Activated CD8-positive, alpha-beta T cell treated with anti-CD3 and anti-CD28 coated beads for 36 hours (primary cell): ENCODE data around the gene SLC38A2. TPM values are rescaled to one million over a fixed set of nuclear protein-coding genes. Genes with fewer than 3 reads are reported as not detected.

Source experiments
- ATAC-seq: fragments of 200-7000 bp; cut with Tn5 transposase; one replicate; pipeline ENCODE4 v1.10.0; 2021; ENCODE audit warnings: mild to moderate bottlenecking, moderate library complexity
- CTCF ChIA-PET: fragments of 350-600 bp; sonication (Branson Sonifier 250); formaldehyde crosslinking; loops from one replicate; lab custom pipeline; 2021; ENCODE audit warnings: antibody characterized with exemption; lab: Charles Lee
- POLR2A ChIA-PET: fragments of 350-600 bp; sonication (Branson Sonifier 250); formaldehyde crosslinking; loops from one replicate; lab custom pipeline; 2021; ENCODE audit warnings: antibody characterized with exemption; lab: Charles Lee
- DNase-seq: peaks from one replicate; pipeline ENCODE4 v3.0.0-alpha.2; 2020
- H3K27ac Mint-ChIP-seq: one replicate; pipeline ENCODE4 v1.8.0; 2021; ENCODE audit warnings: mild to moderate bottlenecking, mixed read lengths
- H3K27me3 Mint-ChIP-seq: one replicate; pipeline ENCODE4 v1.8.0; 2021; ENCODE audit warnings: mixed read lengths
- H3K36me3 Mint-ChIP-seq: one replicate; pipeline ENCODE4 v1.8.0; 2021; ENCODE audit warnings: low read depth, mixed read lengths
- H3K4me1 Mint-ChIP-seq: one replicate; pipeline ENCODE4 v1.8.0; 2021; ENCODE audit warnings: low read depth, mixed read lengths
- H3K4me3 Mint-ChIP-seq: one replicate; pipeline ENCODE4 v1.8.0; 2021; ENCODE audit warnings: mild to moderate bottlenecking, moderate library complexity, mixed read lengths
- H3K9me3 Mint-ChIP-seq: one replicate; pipeline ENCODE4 v1.8.0; 2021; ENCODE audit warnings: mixed read lengths
- CTCF ChIP-seq: fragments of 200-600 bp; IDR thresholded peaks from one replicate; pipeline ENCODE4 v1.8.0; 2022; ENCODE audit warnings: antibody characterized with exemption, mild to moderate bottlenecking
- intact Hi-C: fragments of 100-400 bp; cut with micrococcal nuclease; formaldehyde crosslinking; loops from one replicate; pipeline ENCODE4 v1.10.0; 2022
- total RNA-seq, 2 experiments: library from RNA; stranded (reverse); gene quantifications; one replicate each; pipeline ENCODE4 v1.2.3, GENCODE V29; 2021

Gene SLC38A2
- total RNA-seq, 2 experiments from 2014 or later: 216 to 219 TPM

DNA sequence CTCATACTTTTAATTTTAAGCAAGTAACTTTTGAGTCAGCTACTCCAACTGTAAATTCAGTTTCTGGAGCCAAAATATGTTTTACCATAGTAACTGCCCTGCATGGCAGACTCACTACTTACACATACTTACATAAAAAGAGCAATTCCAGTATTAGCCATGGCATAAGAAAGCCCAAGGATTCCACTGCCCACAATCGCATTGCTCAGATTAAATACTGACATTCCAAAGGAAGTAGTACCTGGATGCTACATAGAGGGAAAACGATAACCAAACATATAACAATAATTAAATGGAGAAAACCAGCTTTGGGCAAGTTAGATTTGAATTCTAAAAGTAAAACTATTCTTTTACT lies 2.2 kb downstream of the SLC38A2 start:
- H3K4me3 Mint-ChIP-seq: peak overlapping the region; percentile 96
- no peak for ATAC-seq
- ChIA-PET CTCF (interaction anchor here (1.3 kb wide), 1 partner anchor 18 kb away, joined by 3 read pairs; no protein-coding TSS in a partner anchor), POLR2A (interaction anchor here (0.8 to 8.2 kb wide), 11 partner anchors 8 to 245 kb away, joined by 3 to 98 read pairs (median 13); partner anchors contain the start of gene SLC38A1)
- peaks cover 65% of the 10 kb centered on the region for H3K4me1 Mint-ChIP-seq
- no peak for TF ChIP-seq CTCF
- peaks cover 67% of the 10 kb centered on the region for H3K36me3 Mint-ChIP-seq
- intact Hi-C loops: loop anchor here (5.0 to 10.0 kb wide), 6 partner anchors 87 to 376 kb away; partner anchors contain the start of genes SCAF11 and SLC38A1
- H3K9me3 Mint-ChIP-seq: no peaks in the 10 kb centered on the region
- peaks cover 4% of the 10 kb centered on the region for H3K27me3 Mint-ChIP-seq
- DNase-seq: no peak
- H3K27ac Mint-ChIP-seq: peak overlapping the region; percentile 99

GRCh38 chr12:46369474-46370379 lies 2.8 kb downstream of the SLC38A2 start:
- no peaks in the 10 kb centered on the region for H3K9me3 Mint-ChIP-seq
- peaks cover 70% of the 10 kb centered on the region for H3K4me1 Mint-ChIP-seq
- intact Hi-C loops: loop anchor here (5.0 to 10.0 kb wide), 6 partner anchors 88 to 375 kb away; partner anchors contain the start of genes SCAF11 and SLC38A1
- no peak for TF ChIP-seq CTCF
- ATAC-seq (no peak), DNase-seq (no peak)
- ChIA-PET CTCF (interaction anchor here (1.3 kb wide), 1 partner anchor 18 kb away, joined by 3 read pairs; no protein-coding TSS in a partner anchor), POLR2A (interaction anchor here (0.8 to 8.2 kb wide), 6 partner anchors 10 to 154 kb away, joined by 3 to 98 read pairs (median 14); partner anchors contain the start of gene SLC38A1)
- H3K27me3 Mint-ChIP-seq: peaks cover 4% of the 10 kb centered on the region
- peaks cover 73% of the 10 kb centered on the region for H3K36me3 Mint-ChIP-seq
- peak overlapping the region; percentile 96 for H3K4me3 Mint-ChIP-seq
- H3K27ac Mint-ChIP-seq: peak overlapping the region; percentile 99

- peaks cover 4% of the 10 kb centered on the region for H3K27me3 Mint-ChIP-seq
- peak overlapping the region; percentile 96 for H3K4me3 Mint-ChIP-seq
- peaks cover 78% of the 10 kb centered on the region for H3K36me3 Mint-ChIP-seq
- peak overlapping the region; percentile 99 for H3K27ac Mint-ChIP-seq
- peaks cover 67% of the 10 kb centered on the region for H3K4me1 Mint-ChIP-seq
- no peak for TF ChIP-seq CTCF
- H3K9me3 Mint-ChIP-seq: no peaks in the 10 kb centered on the region
- intact Hi-C loops: no loop called here
- CTCF ChIA-PET: no interaction called here
- POLR2A ChIA-PET: interaction anchor here (1.9 to 8.2 kb wide), 4 partner anchors 10 to 103 kb away, joined by 8 to 98 read pairs (median 46); partner anchors contain the start of gene SLC38A1
- no peak for DNase-seq
- no peak for ATAC-seq
These were observed 3.5 kb downstream of the SLC38A2 start for GRCh38 chr12:46369095-46369473.

GRCh38 chr12:46368684-46369083 lies 3.9 kb downstream of the SLC38A2 start:
- no peak for TF ChIP-seq CTCF
- Mint-ChIP-seq H3K27me3 (peaks cover 4% of the 10 kb centered on the region), H3K9me3 (no peaks in the 10 kb centered on the region), H3K27ac (peak overlapping the region; percentile 99), H3K4me1 (peaks cover 67% of the 10 kb centered on the region), H3K4me3 (peak overlapping the region; percentile 96), H3K36me3 (peaks cover 82% of the 10 kb centered on the region)
- ATAC-seq (no peak), DNase-seq (peak; percentile 32)
- POLR2A ChIA-PET: interaction anchor here (1.2 to 8.2 kb wide), 7 partner anchors 9 to 178 kb away, joined by 3 to 98 read pairs (median 5); partner anchors contain the start of gene SLC38A1
- CTCF ChIA-PET: interaction anchor here (0.8 kb wide), 1 partner anchor 244 kb away, joined by 3 read pairs; no protein-coding TSS in a partner anchor
- intact Hi-C loops: no loop called here
